OCI-LY7 (cell line): Measurements from ENCODE around the gene FAM76B.

Experiments used
- EZH2phosphoT487 ChIP-seq: fragments of 200-600 bp; sonication (generic); IDR thresholded peaks from 2 replicates; pipeline ENCODE4 v1.6.1; 2018; ENCODE audit warnings: low read depth, borderline replicate concordance, mild to moderate bottlenecking, mixed run types, antibody characterized with exemption, low read length, moderate library complexity, mixed read lengths
- TF ChIP-seq, protein P1 (sequence below): fragments of 200-600 bp; sonication (generic); conservative IDR thresholded peaks from 2 replicates; pipeline ENCODE4 v1.5.1; 2014; ENCODE audit warnings: mild to moderate bottlenecking, antibody characterized with exemption, low read length, moderate library complexity, mixed read lengths

DNA sequence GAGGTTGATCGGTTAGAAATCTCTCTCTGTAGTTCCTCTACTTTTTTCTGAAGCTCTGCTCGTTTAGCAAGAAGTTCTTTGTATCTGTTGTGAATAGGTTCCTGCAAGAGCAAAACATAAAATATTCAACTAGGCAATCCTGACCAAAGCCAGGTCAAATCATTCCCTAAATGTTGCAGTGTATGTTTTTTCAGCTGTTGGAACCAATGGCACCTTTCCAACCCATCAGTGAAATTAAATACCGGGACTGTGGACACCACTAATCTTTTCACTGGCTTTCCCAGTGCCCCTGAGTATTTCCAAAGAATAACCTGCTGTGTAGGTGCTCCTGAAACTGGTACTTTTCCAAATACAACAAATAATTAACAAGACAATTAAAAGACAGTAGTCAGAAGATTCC is 45.8 kb upstream of the FAM76B start:
- TF ChIP-seq, protein P1, sequence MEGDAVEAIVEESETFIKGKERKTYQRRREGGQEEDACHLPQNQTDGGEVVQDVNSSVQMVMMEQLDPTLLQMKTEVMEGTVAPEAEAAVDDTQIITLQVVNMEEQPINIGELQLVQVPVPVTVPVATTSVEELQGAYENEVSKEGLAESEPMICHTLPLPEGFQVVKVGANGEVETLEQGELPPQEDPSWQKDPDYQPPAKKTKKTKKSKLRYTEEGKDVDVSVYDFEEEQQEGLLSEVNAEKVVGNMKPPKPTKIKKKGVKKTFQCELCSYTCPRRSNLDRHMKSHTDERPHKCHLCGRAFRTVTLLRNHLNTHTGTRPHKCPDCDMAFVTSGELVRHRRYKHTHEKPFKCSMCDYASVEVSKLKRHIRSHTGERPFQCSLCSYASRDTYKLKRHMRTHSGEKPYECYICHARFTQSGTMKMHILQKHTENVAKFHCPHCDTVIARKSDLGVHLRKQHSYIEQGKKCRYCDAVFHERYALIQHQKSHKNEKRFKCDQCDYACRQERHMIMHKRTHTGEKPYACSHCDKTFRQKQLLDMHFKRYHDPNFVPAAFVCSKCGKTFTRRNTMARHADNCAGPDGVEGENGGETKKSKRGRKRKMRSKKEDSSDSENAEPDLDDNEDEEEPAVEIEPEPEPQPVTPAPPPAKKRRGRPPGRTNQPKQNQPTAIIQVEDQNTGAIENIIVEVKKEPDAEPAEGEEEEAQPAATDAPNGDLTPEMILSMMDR = no peak
- TF ChIP-seq EZH2phosphoT487 = no peak
